ENCODE data around the gene PPARG. TPM values are rescaled to one million over a fixed set of nuclear protein-coding genes. Genes with fewer than 3 reads are reported as not detected.

Gene PPARG
- total and polyA plus RNA-seq, 2 of the 8 experiments (the other 6 are each of a cell fraction or from before 2014, with no cell fraction given) = 0.06 TPM; not detected in 1

GRCh38 chr3:12242772-12243171 lies 46.1 kb upstream of the PPARG start:
- Histone ChIP-seq H3K79me1 (ENCODE audit: low read depth, low read length) (no peaks in the 10 kb centered on the region), H2AFZ (ENCODE audit: low read length) (no peak overlapping the region), H3K4ac (replicated peaks; ENCODE audit: insufficient read length, low read depth, low read length) (no peak overlapping the region), H3K18ac (ENCODE audit: extremely low read depth, low read length) (no peak overlapping the region), H3K4me1 (replicated peaks in 1 of 4; ENCODE audit: control insufficient read depth in 3 of 4, insufficient read depth in 4 of 4, low read length in 3 of 4) (no peaks in the 10 kb centered on the region), H3K4me3 (ENCODE audit: extremely low read depth in 1 of 4, insufficient read depth in 2 of 4, low read depth in 3 of 4, low read length in 4 of 4) (no peak overlapping the region), H2BK15ac (ENCODE audit: low read length) (no peak overlapping the region), H3K9me3 (ENCODE audit: insufficient read depth in 2 of 2, low read depth in 1 of 2, low read length in 1 of 2) (no peaks in the 10 kb centered on the region), H3K9ac (replicated peaks in 1 of 4; ENCODE audit: extremely low read depth in 1 of 4, low read depth in 3 of 4, low read length in 3 of 4) (no peak overlapping the region), H3K56ac (replicated peaks; ENCODE audit: insufficient read length, low read depth, low read length) (peak overlapping the region; percentile 46), H4K8ac (ENCODE audit: extremely low read depth, insufficient read depth, low read length) (no peak overlapping the region), H3K36me3 (ENCODE audit: control insufficient read depth in 2 of 4, insufficient read depth in 4 of 4, low read length in 3 of 4) (no peaks in the 10 kb centered on the region), H4K20me1 (replicated peaks in 1 of 2; ENCODE audit: control insufficient read depth in 1 of 2, insufficient read depth in 2 of 2, low read length in 2 of 2) (no peaks in the 10 kb centered on the region), H2BK20ac (ENCODE audit: low read length) (no peak overlapping the region), H3K4me2 (ENCODE audit: insufficient read depth in 1 of 2, low read depth in 2 of 2, low read length in 2 of 2) (no peak overlapping the region), H4K5ac (ENCODE audit: insufficient read length, low read depth, low read length) (no peak overlapping the region), H4K91ac (replicated peaks; ENCODE audit: insufficient read length, low read length) (no peak overlapping the region), H3K14ac (ENCODE audit: insufficient read length) (no peak overlapping the region), H2BK12ac (ENCODE audit: low read depth, low read length) (no peak overlapping the region), H3K23me2 (ENCODE audit: low read depth, low read length) (peaks cover 3% of the 10 kb centered on the region; the same call in 1 of the 2 replicates), H2AK5ac (ENCODE audit: low read depth, low read length) (no peak overlapping the region), H2BK5ac (ENCODE audit: low read depth, low read length) (no peak overlapping the region), H3K27ac (ENCODE audit: low read depth, low read length) (no peak overlapping the region), H2BK120ac (replicated peaks; ENCODE audit: low read depth, low read length) (no peak overlapping the region), H3K79me2 (ENCODE audit: control insufficient read depth in 1 of 2, insufficient read depth in 2 of 2, low read length in 2 of 2) (no peaks in the 10 kb centered on the region), H3K23ac (ENCODE audit: insufficient read length) (no peak overlapping the region), H3K27me3 (replicated peaks in 1 of 4; ENCODE audit: control insufficient read depth in 3 of 4, extremely low read depth in 1 of 4, insufficient read depth in 3 of 4, low read length in 3 of 4) (no peaks in the 10 kb centered on the region; a peak in 1 of 7 replicates)
- ChIA-PET POLR2A (ENCODE audit: partially characterized antibody) (no interaction called here), CTCF (ENCODE audit: partially characterized antibody) (interaction anchor here (0.9 kb wide), 1 partner anchor 12 kb away, joined by 3 read pairs; no protein-coding TSS in a partner anchor)
- no peak for FAIRE-seq
- DNase-seq (ENCODE audit: low read depth in 1 of 2, low spot score in 2 of 2) = no peak
- WGBS, 2 experiments (ENCODE audit: extremely low coverage in 1 of 2, insufficient coverage in 1 of 2, insufficient read length in 1 of 2, insufficient replicate concordance in 2 of 2, low coverage in 1 of 2, low lambda C conversion rate in 2 of 2, missing lambda C conversion rate in 1 of 2) = 77 to 100% methylated on average over 1 to 2 of the region's 2 CpGs
- TF ChIP-seq, protein P1, sequence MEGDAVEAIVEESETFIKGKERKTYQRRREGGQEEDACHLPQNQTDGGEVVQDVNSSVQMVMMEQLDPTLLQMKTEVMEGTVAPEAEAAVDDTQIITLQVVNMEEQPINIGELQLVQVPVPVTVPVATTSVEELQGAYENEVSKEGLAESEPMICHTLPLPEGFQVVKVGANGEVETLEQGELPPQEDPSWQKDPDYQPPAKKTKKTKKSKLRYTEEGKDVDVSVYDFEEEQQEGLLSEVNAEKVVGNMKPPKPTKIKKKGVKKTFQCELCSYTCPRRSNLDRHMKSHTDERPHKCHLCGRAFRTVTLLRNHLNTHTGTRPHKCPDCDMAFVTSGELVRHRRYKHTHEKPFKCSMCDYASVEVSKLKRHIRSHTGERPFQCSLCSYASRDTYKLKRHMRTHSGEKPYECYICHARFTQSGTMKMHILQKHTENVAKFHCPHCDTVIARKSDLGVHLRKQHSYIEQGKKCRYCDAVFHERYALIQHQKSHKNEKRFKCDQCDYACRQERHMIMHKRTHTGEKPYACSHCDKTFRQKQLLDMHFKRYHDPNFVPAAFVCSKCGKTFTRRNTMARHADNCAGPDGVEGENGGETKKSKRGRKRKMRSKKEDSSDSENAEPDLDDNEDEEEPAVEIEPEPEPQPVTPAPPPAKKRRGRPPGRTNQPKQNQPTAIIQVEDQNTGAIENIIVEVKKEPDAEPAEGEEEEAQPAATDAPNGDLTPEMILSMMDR (IDR thresholded peaks at IDR 0.05; ENCODE audit: control extremely low read depth in 1 of 3, insufficient read depth in 1 of 3, low read depth in 1 of 3, low read length in 3 of 3) = no peak
- TF ChIP-seq POLR2AphosphoS5 (IDR thresholded peaks at IDR 0.05; ENCODE audit: low read depth, low read length) (no peak), CHD2 (IDR thresholded peaks at IDR 0.05; ENCODE audit: low read length) (no peak), BCL11A (IDR thresholded peaks at IDR 0.05; ENCODE audit: low read depth in 2 of 2, low read length in 2 of 2) (no peak), ZNF274 (IDR thresholded peaks at IDR 0.05; ENCODE audit: borderline replicate concordance, extremely low read depth, low read length) (no peak), CREB1 (IDR thresholded peaks at IDR 0.05) (no peak), EP300 (IDR thresholded peaks at IDR 0.05; ENCODE audit: borderline replicate concordance in 1 of 2, low read depth in 2 of 2, low read length in 2 of 2) (no peak), HDAC2 (IDR thresholded peaks at IDR 0.05; ENCODE audit: borderline replicate concordance in 1 of 2, low read depth in 2 of 2, low read length in 2 of 2) (no peak), HDAC6 (IDR thresholded peaks at IDR 0.05; ENCODE audit: low read depth, low read length) (no peak)
- TF ChIP-seq, protein P2, sequence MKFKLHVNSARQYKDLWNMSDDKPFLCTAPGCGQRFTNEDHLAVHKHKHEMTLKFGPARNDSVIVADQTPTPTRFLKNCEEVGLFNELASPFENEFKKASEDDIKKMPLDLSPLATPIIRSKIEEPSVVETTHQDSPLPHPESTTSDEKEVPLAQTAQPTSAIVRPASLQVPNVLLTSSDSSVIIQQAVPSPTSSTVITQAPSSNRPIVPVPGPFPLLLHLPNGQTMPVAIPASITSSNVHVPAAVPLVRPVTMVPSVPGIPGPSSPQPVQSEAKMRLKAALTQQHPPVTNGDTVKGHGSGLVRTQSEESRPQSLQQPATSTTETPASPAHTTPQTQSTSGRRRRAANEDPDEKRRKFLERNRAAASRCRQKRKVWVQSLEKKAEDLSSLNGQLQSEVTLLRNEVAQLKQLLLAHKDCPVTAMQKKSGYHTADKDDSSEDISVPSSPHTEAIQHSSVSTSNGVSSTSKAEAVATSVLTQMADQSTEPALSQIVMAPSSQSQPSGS (IDR thresholded peaks at IDR 0.05; ENCODE audit: low read length) = no peak
